ENCODE measurements around the gene CRYBG1. TPM values are rescaled to one million over a fixed set of nuclear protein-coding genes. Genes with fewer than 3 reads are reported as not detected.

Gene CRYBG1
- 11.9 and 19.2 TPM in 2 replicates for total RNA-seq

GRCh38 chr6:106360410-106360988, at the start of gene CRYBG1:
CRYBG1 (plus strand) TSS chr6:106360717; CDS start chr6:106360909, 192 bp downstream.
- H3K4me2 ChIP-seq (ENCODE audit: insufficient read depth, low read length), result peak within 1 kb of the TSS; percentile 60
- peak within 1 kb of the TSS; percentile 68 for H2AFZ ChIP-seq (ENCODE audit: low read length)
- TF ChIP-seq, protein P1, sequence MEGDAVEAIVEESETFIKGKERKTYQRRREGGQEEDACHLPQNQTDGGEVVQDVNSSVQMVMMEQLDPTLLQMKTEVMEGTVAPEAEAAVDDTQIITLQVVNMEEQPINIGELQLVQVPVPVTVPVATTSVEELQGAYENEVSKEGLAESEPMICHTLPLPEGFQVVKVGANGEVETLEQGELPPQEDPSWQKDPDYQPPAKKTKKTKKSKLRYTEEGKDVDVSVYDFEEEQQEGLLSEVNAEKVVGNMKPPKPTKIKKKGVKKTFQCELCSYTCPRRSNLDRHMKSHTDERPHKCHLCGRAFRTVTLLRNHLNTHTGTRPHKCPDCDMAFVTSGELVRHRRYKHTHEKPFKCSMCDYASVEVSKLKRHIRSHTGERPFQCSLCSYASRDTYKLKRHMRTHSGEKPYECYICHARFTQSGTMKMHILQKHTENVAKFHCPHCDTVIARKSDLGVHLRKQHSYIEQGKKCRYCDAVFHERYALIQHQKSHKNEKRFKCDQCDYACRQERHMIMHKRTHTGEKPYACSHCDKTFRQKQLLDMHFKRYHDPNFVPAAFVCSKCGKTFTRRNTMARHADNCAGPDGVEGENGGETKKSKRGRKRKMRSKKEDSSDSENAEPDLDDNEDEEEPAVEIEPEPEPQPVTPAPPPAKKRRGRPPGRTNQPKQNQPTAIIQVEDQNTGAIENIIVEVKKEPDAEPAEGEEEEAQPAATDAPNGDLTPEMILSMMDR (IDR thresholded peaks at IDR 0.05; ENCODE audit: extremely low read depth, low read depth, low read length), result peak; percentile 56
- peak within 1 kb of the TSS; percentile 65 for H3K4me3 ChIP-seq (ENCODE audit: insufficient read depth, low read length)
- peak; percentile 93 for DNase-seq (ENCODE audit: insufficient read length, low spot score, missing footprints)
- no peaks in the 10 kb centered on the region for H3K36me3 ChIP-seq (ENCODE audit: insufficient read depth, low read length)
- no peaks in the 10 kb centered on the region for H3K79me2 ChIP-seq (ENCODE audit: insufficient read depth, low read length)
- no peaks in the 10 kb centered on the region for H4K20me1 ChIP-seq (ENCODE audit: insufficient read depth, low read length)
- peaks cover 58% of the 10 kb centered on the region for H3K27me3 ChIP-seq (ENCODE audit: insufficient read depth, low read length)
- no peak within 1 kb of the TSS for H3K27ac ChIP-seq (ENCODE audit: low read depth, low read length)
- no peaks in the 10 kb centered on the region for H3K9me3 ChIP-seq (ENCODE audit: low read depth, low read length)
- peaks cover 5% of the 10 kb centered on the region for H3K4me1 ChIP-seq (ENCODE audit: insufficient read depth, low read length)

DNA sequence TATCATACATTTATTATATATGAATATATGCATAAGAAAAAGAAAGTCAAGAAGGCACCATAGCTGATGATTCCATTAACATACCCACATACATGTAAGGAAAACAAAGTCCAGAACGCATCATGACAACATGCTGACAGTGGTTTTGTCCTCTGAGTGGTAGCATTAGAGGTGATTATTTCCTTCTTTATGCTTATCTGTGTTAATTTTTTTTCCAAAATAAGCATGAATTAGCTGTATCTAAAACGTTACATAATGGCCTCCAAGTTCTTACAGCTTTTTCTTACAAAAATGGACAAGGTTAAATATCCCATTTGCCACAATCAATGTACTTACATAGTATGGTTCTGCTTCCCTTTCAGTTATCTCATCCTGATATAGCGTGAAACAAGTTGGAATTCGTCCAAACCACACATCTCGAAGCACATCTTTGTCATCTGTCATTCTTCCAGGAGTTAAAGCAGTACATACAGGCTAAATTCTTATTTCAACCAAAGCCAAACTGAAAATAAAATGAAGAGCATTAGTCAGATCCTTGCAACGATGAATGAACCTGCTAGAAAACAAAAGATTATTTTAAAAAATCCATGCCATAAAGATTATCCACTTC, 44.6 kb upstream of the CRYBG1 start:
- Histone ChIP-seq H3K36me3 (ENCODE audit: insufficient read depth, low read length) (peaks cover 14% of the 10 kb centered on the region), H4K20me1 (ENCODE audit: insufficient read depth, low read length) (peaks cover 9% of the 10 kb centered on the region), H2AFZ (ENCODE audit: low read length) (no peak overlapping the region), H3K79me2 (ENCODE audit: insufficient read depth, low read length) (peaks cover 75% of the 10 kb centered on the region), H3K27ac (ENCODE audit: low read depth, low read length) (no peak overlapping the region), H3K27me3 (ENCODE audit: insufficient read depth, low read length) (no peaks in the 10 kb centered on the region), H3K9me3 (ENCODE audit: low read depth, low read length) (no peaks in the 10 kb centered on the region), H3K4me3 (ENCODE audit: insufficient read depth, low read length) (no peak overlapping the region), H3K4me2 (ENCODE audit: insufficient read depth, low read length) (no peak overlapping the region), H3K4me1 (ENCODE audit: insufficient read depth, low read length) (peaks cover 15% of the 10 kb centered on the region)
- TF ChIP-seq, protein P1 (IDR thresholded peaks at IDR 0.05; ENCODE audit: extremely low read depth, low read depth, low read length), result no peak
- DNase-seq (ENCODE audit: insufficient read length, low spot score, missing footprints), result no peak

GRCh38 chr6:106316375-106316766, 44.1 kb upstream of the CRYBG1 start:
- H3K4me1 ChIP-seq (ENCODE audit: insufficient read depth, low read length), result peaks cover 13% of the 10 kb centered on the region
- H3K79me2 ChIP-seq (ENCODE audit: insufficient read depth, low read length), result peaks cover 75% of the 10 kb centered on the region
- H2AFZ ChIP-seq (ENCODE audit: low read length), result no peak overlapping the region
- peak overlapping the region; percentile 25 for H3K4me2 ChIP-seq (ENCODE audit: insufficient read depth, low read length)
- H4K20me1 ChIP-seq (ENCODE audit: insufficient read depth, low read length), result peaks cover 11% of the 10 kb centered on the region
- no peaks in the 10 kb centered on the region for H3K27me3 ChIP-seq (ENCODE audit: insufficient read depth, low read length)
- H3K9me3 ChIP-seq (ENCODE audit: low read depth, low read length), result no peaks in the 10 kb centered on the region
- no peak overlapping the region for H3K27ac ChIP-seq (ENCODE audit: low read depth, low read length)
- H3K4me3 ChIP-seq (ENCODE audit: insufficient read depth, low read length), result no peak overlapping the region
- H3K36me3 ChIP-seq (ENCODE audit: insufficient read depth, low read length), result peaks cover 14% of the 10 kb centered on the region
- TF ChIP-seq, protein P1 (IDR thresholded peaks at IDR 0.05; ENCODE audit: extremely low read depth, low read depth, low read length), result no peak
- no peak for DNase-seq (ENCODE audit: insufficient read length, low spot score, missing footprints)

GRCh38 chr6:106318061-106318460, 42.5 kb upstream of the CRYBG1 start:
- DNase-seq (ENCODE audit: insufficient read length, low spot score, missing footprints), result no peak
- no peak overlapping the region for H3K27ac ChIP-seq (ENCODE audit: low read depth, low read length)
- H3K4me1 ChIP-seq (ENCODE audit: insufficient read depth, low read length), result peaks cover 5% of the 10 kb centered on the region
- peaks cover 78% of the 10 kb centered on the region for H3K79me2 ChIP-seq (ENCODE audit: insufficient read depth, low read length)
- H3K9me3 ChIP-seq (ENCODE audit: low read depth, low read length), result no peaks in the 10 kb centered on the region
- no peaks in the 10 kb centered on the region for H3K27me3 ChIP-seq (ENCODE audit: insufficient read depth, low read length)
- H3K4me2 ChIP-seq (ENCODE audit: insufficient read depth, low read length), result no peak overlapping the region
- no peak overlapping the region for H2AFZ ChIP-seq (ENCODE audit: low read length)
- H4K20me1 ChIP-seq (ENCODE audit: insufficient read depth, low read length), result peaks cover 14% of the 10 kb centered on the region
- no peak overlapping the region for H3K4me3 ChIP-seq (ENCODE audit: insufficient read depth, low read length)
- TF ChIP-seq, protein P1 (IDR thresholded peaks at IDR 0.05; ENCODE audit: extremely low read depth, low read depth, low read length), result no peak
- H3K36me3 ChIP-seq (ENCODE audit: insufficient read depth, low read length), result peaks cover 14% of the 10 kb centered on the region
